ENCODE results near the gene TIFAB. TPM values are rescaled to one million over a fixed set of nuclear protein-coding genes. Genes with fewer than 3 reads are reported as not detected.

The TIFAB gene
- total RNA-seq, 4 donors from 2014 or later: 0.16 TPM; not detected in 3

- 86 to 100% methylated on average over 2 to 13 of the region's 15 CpGs for WGBS, 2 donors (ENCODE audit: low coverage in 1 of 2)
- Histone ChIP-seq H3K27ac (no peak overlapping the region), H3K4me1 (peaks cover 0 to 9% (median 2%) of the 10 kb centered on the region in 4 donors), H3K36me3 (no peaks in the 10 kb centered on the region), H3K27me3 (peaks cover 73% of the 10 kb centered on the region), H3K9me3 (no peaks in the 10 kb centered on the region), H3K4me3 (no peak overlapping the region)
- in situ Hi-C loops (cut with MboI; ENCODE audit: low pct_ligation_motif_present in 1 of 4, low pct_unique_long_range_greater_than_20kb in 1 of 4, low sequenced_read_pairs in 3 of 4): loop anchor here in 3 of 4 donors (5.0 to 25.0 kb wide), 3 partner anchors 85 to 370 kb away; partner anchors contain the start of gene SLC25A48 (in 2 of the 3)
- DNase-seq: no peak
- intact Hi-C loops (cut with DNase I; ENCODE audit: low total_unique reads): loop anchor here (2.0 to 5.0 kb wide), 2 partner anchors 70 to 86 kb away; partner anchors contain the start of gene NEUROG1
- no peak for TF ChIP-seq POLR2A (IDR thresholded peaks at IDR 0.05)
- no peak for TF ChIP-seq POLR2AphosphoS5 (IDR thresholded peaks at IDR 0.05)
- TF ChIP-seq, protein P1, sequence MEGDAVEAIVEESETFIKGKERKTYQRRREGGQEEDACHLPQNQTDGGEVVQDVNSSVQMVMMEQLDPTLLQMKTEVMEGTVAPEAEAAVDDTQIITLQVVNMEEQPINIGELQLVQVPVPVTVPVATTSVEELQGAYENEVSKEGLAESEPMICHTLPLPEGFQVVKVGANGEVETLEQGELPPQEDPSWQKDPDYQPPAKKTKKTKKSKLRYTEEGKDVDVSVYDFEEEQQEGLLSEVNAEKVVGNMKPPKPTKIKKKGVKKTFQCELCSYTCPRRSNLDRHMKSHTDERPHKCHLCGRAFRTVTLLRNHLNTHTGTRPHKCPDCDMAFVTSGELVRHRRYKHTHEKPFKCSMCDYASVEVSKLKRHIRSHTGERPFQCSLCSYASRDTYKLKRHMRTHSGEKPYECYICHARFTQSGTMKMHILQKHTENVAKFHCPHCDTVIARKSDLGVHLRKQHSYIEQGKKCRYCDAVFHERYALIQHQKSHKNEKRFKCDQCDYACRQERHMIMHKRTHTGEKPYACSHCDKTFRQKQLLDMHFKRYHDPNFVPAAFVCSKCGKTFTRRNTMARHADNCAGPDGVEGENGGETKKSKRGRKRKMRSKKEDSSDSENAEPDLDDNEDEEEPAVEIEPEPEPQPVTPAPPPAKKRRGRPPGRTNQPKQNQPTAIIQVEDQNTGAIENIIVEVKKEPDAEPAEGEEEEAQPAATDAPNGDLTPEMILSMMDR (IDR thresholded peaks at IDR 0.05): no peak
- no peak for TF ChIP-seq EP300 (IDR thresholded peaks at IDR 0.05; ENCODE audit: low read depth)
Observed at GRCh38 chr5:135467051-135467625, 15.0 kb upstream of the TIFAB start.

DNA sequence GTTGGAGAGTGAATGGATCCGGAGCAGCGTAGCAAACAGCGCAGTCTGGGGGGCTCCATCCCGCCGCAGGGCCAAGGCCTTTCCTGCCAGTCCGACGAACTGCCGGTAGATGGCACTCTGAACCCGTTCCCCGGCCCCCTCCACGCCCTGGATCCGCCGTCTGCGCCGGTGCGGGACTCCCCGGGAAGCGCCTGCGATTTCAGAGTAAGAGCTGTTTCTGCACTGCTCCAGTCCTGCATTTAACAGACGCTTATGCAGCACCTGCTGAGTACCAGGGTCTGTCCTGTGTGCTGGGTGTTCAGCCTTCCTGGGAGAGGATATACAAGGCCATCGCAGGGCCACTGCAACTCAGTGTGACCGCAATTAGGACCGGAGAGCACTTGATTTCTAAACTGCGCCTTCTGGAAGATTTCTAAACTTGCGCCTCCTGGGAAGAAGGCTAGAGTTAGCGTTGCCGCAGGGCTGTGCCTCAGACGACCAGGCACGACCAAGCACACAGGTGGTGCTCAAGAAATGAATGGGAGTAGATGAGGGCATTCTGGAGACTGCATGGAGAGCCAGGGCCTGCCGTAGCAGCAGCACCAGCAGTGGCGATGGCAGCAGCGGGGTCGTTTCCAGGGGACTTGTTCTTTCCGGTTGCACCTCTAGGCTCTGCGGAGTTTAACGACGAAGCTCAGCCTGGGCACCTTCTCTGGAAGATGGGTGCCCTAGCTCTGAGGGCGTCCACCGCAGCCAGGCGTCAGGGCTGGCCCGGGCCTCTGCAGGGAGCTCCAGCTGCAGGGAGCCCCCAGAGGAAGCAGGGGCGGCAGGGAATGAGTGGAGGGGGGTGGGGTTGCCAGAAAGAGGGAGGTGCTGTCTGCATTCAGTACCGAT, 14.3 kb upstream of the TIFAB start:
- 23% methylated on average over 43 of the region's 43 CpGs; no CpG with 5 or more reads in 1 of the 2 donors for WGBS, 2 donors (ENCODE audit: low coverage in 1 of 2)

GRCh38 chr5:135465391-135466122, 13.4 kb upstream of the TIFAB start:
- Histone ChIP-seq H3K4me1 (peaks cover 0 to 9% (median 2%) of the 10 kb centered on the region in 4 donors), H3K9me3 (no peaks in the 10 kb centered on the region), H3K4me3 (no peak overlapping the region), H3K36me3 (no peaks in the 10 kb centered on the region), H3K27me3 (peaks cover 62% of the 10 kb centered on the region), H3K27ac (no peak overlapping the region)
- intact Hi-C loops (cut with DNase I; ENCODE audit: low total_unique reads) (loop anchor here (2.0 to 5.0 kb wide), 2 partner anchors 72 to 87 kb away; partner anchors contain the start of gene NEUROG1), in situ Hi-C loops (cut with MboI; ENCODE audit: low pct_ligation_motif_present in 1 of 4, low pct_unique_long_range_greater_than_20kb in 1 of 4, low sequenced_read_pairs in 3 of 4) (loop anchor here in 3 of 4 donors (5.0 to 25.0 kb wide), 3 partner anchors 87 to 372 kb away; partner anchors contain the start of gene SLC25A48 (in 2 of the 3))
- TF ChIP-seq, protein P1 (IDR thresholded peaks at IDR 0.05): no peak
- no peak for TF ChIP-seq POLR2AphosphoS5 (IDR thresholded peaks at IDR 0.05)
- no peak for TF ChIP-seq EP300 (IDR thresholded peaks at IDR 0.05; ENCODE audit: low read depth)
- TF ChIP-seq POLR2A (IDR thresholded peaks at IDR 0.05): no peak
- WGBS, 2 donors (ENCODE audit: low coverage in 1 of 2): 50 to 65% methylated on average over 3 to 12 of the region's 12 CpGs
- DNase-seq: no peak

More for the DNA sequence above, 14.3 kb upstream of the TIFAB start:
- in situ Hi-C loops (cut with MboI; ENCODE audit: low pct_ligation_motif_present in 1 of 4, low pct_unique_long_range_greater_than_20kb in 1 of 4, low sequenced_read_pairs in 3 of 4) (loop anchor here in 3 of 4 donors (5.0 to 25.0 kb wide), 3 partner anchors 86 to 371 kb away; partner anchors contain the start of gene SLC25A48 (in 2 of the 3)), intact Hi-C loops (cut with DNase I; ENCODE audit: low total_unique reads) (loop anchor here (2.0 to 5.0 kb wide), 2 partner anchors 71 to 86 kb away; partner anchors contain the start of gene NEUROG1)
- Histone ChIP-seq H3K4me1 (peaks cover 0 to 9% (median 2%) of the 10 kb centered on the region in 4 donors), H3K27me3 (peaks cover 69% of the 10 kb centered on the region), H3K36me3 (no peaks in the 10 kb centered on the region), H3K9me3 (no peaks in the 10 kb centered on the region), H3K4me3 (peak overlapping the region in 1 of 4 donors; percentile 27), H3K27ac (no peak overlapping the region)
- DNase-seq: peak; percentile 73
- no peak for TF ChIP-seq POLR2A (IDR thresholded peaks at IDR 0.05)
- TF ChIP-seq, protein P1 (IDR thresholded peaks at IDR 0.05): peak; percentile 60 to 83 (median 79)

All from transverse colon (tissue), 4 donors.